Activated CD4-positive, alpha-beta T cell treated with anti-CD3 and anti-CD28 coated beads for 24 hours (primary cell): ENCODE data around the gene BLTP3A.
"Not testable (repeated sequence)": the region's sequence is repeated elsewhere in the genome, so short reads cannot be mapped to it uniquely, and the experiment has no call there.

ENCODE experiments used
- DNase-seq, 2 donors: peaks; one replicate each; pipeline ENCODE4 v3.0.0-alpha.2; 2020; ENCODE audit warnings: low read depth in 2 of 2

The BLTP3A gene

DNA sequence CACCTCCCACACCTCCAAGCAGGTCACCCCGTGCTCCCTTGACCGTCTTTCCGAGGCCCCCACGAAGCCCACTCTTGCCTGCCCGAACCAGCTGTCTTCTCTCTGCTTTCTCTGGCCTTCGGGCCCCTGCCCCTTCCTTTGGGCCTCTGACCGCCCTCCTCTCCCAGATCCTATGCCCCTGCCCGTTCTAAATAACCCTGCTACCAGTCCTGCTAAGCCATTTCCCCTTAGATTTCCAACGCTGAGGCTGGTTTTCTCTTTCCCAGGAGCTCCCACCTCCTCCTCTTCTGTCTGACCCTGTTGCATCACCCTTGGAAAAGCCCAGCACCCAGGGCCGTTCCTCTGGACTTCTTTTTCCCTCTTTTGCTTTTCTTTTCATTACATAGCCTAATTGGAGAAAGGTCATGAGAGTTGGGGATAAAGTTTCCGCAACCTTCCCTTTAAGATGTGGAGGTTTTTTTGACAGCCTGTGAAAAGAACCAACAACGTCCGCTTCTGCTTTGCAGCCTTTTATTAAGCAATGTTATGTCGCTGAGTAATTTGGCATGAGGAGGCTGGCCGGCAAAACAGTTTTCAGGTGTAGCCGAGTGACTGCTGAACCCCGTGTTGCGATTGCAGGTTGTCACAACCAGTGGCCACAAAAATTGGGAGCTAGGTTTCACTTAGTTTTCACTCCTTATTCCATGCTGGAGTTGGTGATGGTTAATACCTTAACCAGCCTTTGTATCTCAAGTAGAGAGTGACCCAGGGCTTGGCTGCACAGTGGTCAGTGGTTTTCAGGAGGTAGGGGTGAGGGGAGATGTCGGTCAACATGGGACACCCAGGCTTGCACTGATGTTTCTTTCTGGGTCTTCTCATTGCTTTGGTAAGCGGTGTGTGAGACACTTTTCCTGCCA lies 970 bp downstream of the BLTP3A start:
- peak in 1 of 2 donors; percentile 2 for DNase-seq

DNA sequence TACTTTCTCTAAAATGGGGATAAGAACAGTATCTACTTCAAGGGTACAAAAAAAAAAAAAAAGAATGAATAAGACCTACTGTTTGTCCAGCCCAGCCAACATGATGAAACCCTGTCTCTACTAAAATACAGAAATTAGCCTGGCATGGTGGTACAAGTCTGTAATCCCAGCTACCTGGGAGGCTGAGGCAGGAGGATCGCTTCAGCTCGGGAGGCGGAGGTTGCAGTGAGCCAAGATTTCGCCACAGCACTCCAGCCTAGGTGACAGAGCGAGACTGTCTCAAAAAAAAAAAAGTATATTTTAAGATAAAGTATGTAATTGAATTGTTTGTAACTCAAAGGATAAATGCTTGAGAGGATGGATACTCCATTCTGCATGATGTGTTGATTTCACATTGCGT lies 2.0 kb downstream of the BLTP3A start:
- DNase-seq = no peak

DNA sequence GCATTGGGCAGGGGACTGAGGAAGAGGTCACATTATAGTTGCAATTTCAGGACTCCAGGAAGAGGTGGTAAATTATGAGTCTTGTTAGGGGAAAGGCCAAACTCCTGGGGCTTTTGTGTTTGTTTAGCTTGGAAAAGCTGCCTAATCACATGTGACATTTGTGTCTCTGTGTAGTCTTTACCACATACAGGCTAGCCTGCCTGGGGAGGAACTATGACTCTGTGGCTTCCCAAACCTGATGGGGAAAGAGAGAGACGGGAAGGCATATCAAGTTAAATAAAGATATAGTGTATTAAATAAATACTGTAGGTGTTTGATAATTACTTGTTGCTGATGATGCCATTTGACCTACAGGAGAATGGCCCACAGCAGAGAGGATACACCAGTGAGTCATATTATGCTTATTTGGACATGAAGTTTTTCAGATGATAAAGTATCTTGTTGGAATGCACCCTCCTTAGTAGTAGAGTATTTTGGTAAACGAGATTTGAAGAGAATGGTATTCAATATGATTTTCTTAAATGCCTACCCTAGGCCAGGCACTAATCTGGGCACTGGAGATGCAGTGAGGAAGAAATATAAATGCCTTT lies 4.0 kb downstream of the BLTP3A start:
- DNase-seq = no peak

- DNase-seq = no peak
Observed at GRCh38 chr6:34798057-34798456, 6.2 kb downstream of the BLTP3A start.

DNA sequence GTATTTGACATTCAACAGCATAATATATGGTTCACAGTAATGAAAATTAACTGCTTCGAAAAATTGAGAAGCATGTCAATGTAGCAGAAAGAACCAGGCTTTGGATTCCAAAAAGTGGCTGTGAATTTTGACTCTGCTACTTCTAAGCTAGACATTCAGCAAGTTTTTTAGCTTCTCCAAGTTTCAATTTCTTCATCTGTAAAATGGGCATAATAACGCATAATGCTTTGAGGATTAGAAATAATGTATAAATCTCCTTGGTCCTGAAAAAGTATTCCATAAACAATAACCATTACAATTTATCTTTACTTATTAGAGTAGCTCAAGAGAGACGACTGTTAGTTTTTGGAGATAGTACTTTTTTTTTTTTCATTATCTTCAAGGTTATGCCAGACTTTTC lies 7.7 kb downstream of the BLTP3A start:
- no peak for DNase-seq

GRCh38 chr6:34804543-34804942 lies 12.7 kb downstream of the BLTP3A start:
- DNase-seq = no peak

GRCh38 chr6:34805074-34805473 lies 13.2 kb downstream of the BLTP3A start:
- DNase-seq = not testable (repeated sequence)

GRCh38 chr6:34806738-34807453 lies 15.0 kb downstream of the BLTP3A start:
- DNase-seq = no peak

DNA sequence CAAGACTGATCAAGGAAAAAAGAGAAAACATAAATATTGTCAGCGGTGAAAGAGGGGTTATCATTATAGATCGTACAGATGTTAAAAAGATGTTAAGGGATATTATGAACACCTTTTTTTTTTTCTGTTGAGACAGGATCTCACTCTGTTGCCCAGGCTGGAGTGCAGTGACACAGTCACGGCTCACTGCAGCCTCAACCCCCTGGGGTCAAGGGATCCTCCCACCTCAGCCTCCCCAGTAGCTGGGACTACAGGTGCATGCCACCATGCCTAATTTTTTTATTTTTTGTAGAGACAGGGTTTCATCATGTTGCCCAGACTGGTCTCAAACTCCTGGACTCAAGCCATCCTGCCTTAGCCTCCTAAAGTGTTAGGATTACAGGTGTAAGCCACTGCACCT lies 16.6 kb downstream of the BLTP3A start:
- DNase-seq = not testable (repeated sequence)

GRCh38 chr6:34809419-34809818 lies 17.5 kb downstream of the BLTP3A start:
- DNase-seq = not testable (repeated sequence)

- DNase-seq = no peak
Observed at GRCh38 chr6:34810017-34810882, 18.4 kb downstream of the BLTP3A start.

DNA sequence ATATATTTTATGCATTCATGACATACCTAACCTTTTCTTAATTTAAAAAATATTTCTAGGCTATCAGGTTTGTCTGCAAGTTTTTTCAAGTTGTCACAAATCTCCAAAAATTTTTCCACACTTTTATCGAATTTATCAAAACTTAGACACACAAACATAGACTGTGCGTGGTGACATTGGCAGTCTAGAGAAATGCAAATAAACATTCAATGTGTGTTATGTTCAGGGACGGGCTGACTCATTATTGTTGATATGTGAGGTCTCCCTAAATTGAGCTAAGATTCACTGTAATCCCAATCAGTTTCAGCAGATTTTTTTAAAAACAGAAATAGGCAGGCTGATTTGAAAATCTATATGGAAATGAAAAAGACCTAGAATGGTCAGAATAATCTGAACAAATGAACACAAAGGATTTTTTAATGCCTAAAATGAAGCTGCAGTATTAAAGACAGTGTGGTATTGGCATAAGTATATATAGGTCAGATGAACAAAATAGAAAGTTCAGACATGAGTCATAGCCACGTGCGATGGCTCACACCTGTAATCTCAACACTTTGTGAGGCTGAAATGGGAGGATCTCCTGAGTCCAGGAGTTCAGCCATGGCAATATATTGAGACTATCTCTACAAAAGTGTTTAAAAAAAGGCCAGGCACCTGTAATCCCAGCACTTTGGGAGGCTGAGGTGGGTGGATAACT lies 19.2 kb downstream of the BLTP3A start:
- DNase-seq = peak in 1 of 2 donors; percentile 6

- DNase-seq = no peak
Observed at GRCh38 chr6:34813028-34813713, 21.3 kb downstream of the BLTP3A start.

GRCh38 chr6:34816635-34817301 lies 24.9 kb downstream of the BLTP3A start:
- DNase-seq = no peak

GRCh38 chr6:34817446-34817845 lies 25.6 kb downstream of the BLTP3A start:
- DNase-seq = no peak

GRCh38 chr6:34818872-34819570 lies 27.1 kb downstream of the BLTP3A start:
- not testable (repeated sequence) for DNase-seq

DNA sequence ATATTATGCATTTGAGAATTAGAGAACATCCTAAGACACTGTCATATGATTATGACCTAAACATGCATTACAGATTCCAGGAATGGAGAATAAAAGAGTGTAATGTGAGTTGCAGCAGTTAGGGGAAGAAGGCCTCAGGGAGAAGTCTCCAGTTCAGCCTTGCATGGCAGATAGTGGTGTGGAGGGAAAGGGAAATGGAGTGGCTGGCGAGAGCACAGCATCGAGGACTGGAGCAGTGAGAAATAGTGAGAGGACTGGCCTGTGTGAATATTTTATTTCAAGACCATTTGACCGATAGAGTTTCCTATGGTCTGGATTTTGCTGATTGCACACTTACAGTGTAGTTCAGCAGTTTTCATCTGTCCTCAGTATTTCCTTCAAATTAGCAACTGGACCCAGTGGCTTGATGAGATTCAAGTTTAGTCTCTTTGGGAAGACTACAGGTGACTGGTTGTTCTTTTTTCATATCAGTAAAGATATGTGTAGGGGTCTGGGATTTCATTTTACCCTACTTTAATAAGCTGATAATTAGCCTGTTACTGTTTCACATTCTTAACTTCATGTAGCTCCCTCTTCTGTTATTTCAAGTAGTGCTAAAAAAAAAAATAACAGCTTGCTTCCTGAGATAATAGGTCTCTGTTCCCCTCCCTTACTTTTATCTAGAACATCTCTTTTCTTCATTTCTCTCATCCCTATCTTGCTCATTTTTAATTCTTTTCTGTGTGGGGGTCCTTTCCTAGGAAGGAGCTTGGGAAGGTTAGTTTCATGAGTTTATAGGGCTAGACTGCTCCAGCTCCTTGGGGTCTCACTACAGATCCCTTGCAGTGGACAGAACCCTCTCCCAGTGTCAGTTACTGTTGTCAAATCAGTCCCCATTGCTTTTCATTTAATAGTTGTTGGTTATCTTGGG lies 27.9 kb downstream of the BLTP3A start:
- DNase-seq = no peak

GRCh38 chr6:34829137-34829536 lies 37.3 kb downstream of the BLTP3A start:
- DNase-seq = no peak
